NCI-H146 (cell line): ENCODE data around the gene MYO1G.
"Not testable (repeated sequence)": the region's sequence is repeated elsewhere in the genome, so short reads cannot be mapped to it uniquely, and the experiment has no call there.

ENCODE experiments used
- DNase-seq: peaks from one replicate; lab custom pipeline; 2025; lab: John Stamatoyannopoulos, UW

The MYO1G gene

GRCh38 chr7:44978511-44979366 is at the start of gene MYO1G:
Gene MYO1G, minus strand, starts transcription at chr7:44979015. Its CDS starts 54 bp downstream, at chr7:44978961.
- no peak for DNase-seq

GRCh38 chr7:45028138-45028919 is 49.5 kb upstream of the MYO1G start:
- no peak for DNase-seq

GRCh38 chr7:45027774-45028114 is 48.9 kb upstream of the MYO1G start:
- no peak for DNase-seq

- no peak for DNase-seq
Measured at GRCh38 chr7:45026984-45027773, 48.4 kb upstream of the MYO1G start.

GRCh38 chr7:45026013-45026412 is 47.2 kb upstream of the MYO1G start:
- no peak for DNase-seq

- DNase-seq, result not testable (repeated sequence)
Measured at GRCh38 chr7:45025473-45025872, 46.7 kb upstream of the MYO1G start.

- no peak for DNase-seq
Measured at GRCh38 chr7:45024126-45024744, 45.4 kb upstream of the MYO1G start.

- no peak for DNase-seq
Measured at GRCh38 chr7:45021604-45022296, 42.9 kb upstream of the MYO1G start.

- no peak for DNase-seq
Measured at GRCh38 chr7:45020915-45021314, 42.1 kb upstream of the MYO1G start.

GRCh38 chr7:45017253-45017652 is 38.4 kb upstream of the MYO1G start:
- no peak for DNase-seq

- DNase-seq, result no peak
Measured at GRCh38 chr7:45015313-45015712, 36.5 kb upstream of the MYO1G start.

- no peak for DNase-seq
Measured at GRCh38 chr7:45013465-45013967, 34.7 kb upstream of the MYO1G start.

GRCh38 chr7:45007571-45008328 is 28.9 kb upstream of the MYO1G start:
- no peak for DNase-seq

GRCh38 chr7:45007106-45007505 is 28.3 kb upstream of the MYO1G start:
- DNase-seq, result no peak

- no peak for DNase-seq
Measured at GRCh38 chr7:45003789-45004188, 25.0 kb upstream of the MYO1G start.

GRCh38 chr7:45001826-45002225 is 23.0 kb upstream of the MYO1G start:
- no peak for DNase-seq

- peak; percentile 68 for DNase-seq
Measured at GRCh38 chr7:45001138-45001694, 22.4 kb upstream of the MYO1G start.

- peak; percentile 64 for DNase-seq
Measured at GRCh38 chr7:45000093-45001032, 21.5 kb upstream of the MYO1G start, which contains the start of gene CCM2. Gene CCM2, plus strand, starts transcription at chr7:45000201. Its CDS starts 133 bp downstream, at chr7:45000334.
